Hepatocyte (in vitro differentiated cells): Measurements from ENCODE around the gene OR6C75. TPM values are rescaled to one million over a fixed set of nuclear protein-coding genes. Genes with fewer than 3 reads are reported as not detected.
"Not testable (repeated sequence)": the region's sequence is repeated elsewhere in the genome, so short reads cannot be mapped to it uniquely, and the experiment has no call there.

ENCODE experiments used
- DNase-seq: peaks from one replicate; pipeline ENCODE4 v3.0.0-alpha.2; 2016; ENCODE audit warnings: low spot score
- H2AFZ ChIP-seq: fragments of 200-600 bp; sonication (generic); 2 replicates; pipeline ENCODE4 v1.6.0; 2016; ENCODE audit warnings: antibody characterized with exemption, mild to moderate bottlenecking
- H3K27ac ChIP-seq: fragments of 200-600 bp; sonication (generic); 2 replicates; pipeline ENCODE4 v1.5.1; 2016; ENCODE audit warnings: mild to moderate bottlenecking
- H3K27me3 ChIP-seq: fragments of 200-600 bp; sonication (generic); 2 replicates; pipeline ENCODE4 v1.6.1; 2016
- H3K36me3 ChIP-seq: fragments of 200-600 bp; sonication (generic); replicated peaks from 2 replicates; pipeline ENCODE4 v1.5.1; 2016; ENCODE audit warnings: low read depth; ENCODE audit not compliant: insufficient read depth
- H3K4me1 ChIP-seq: fragments of 200-600 bp; sonication (generic); 2 replicates; pipeline ENCODE4 v1.5.1; 2016; ENCODE audit warnings: mild to moderate bottlenecking, moderate library complexity; ENCODE audit not compliant: insufficient read depth
- H3K4me2 ChIP-seq: fragments of 200-600 bp; sonication (generic); 2 replicates; pipeline ENCODE4 v1.6.0; 2016
- H3K4me3 ChIP-seq: fragments of 200-600 bp; sonication (generic); 2 replicates; pipeline ENCODE4 v1.5.1; 2016; ENCODE audit warnings: mild to moderate bottlenecking
- H3K79me2 ChIP-seq: fragments of 200-600 bp; sonication (generic); 2 replicates; pipeline ENCODE4 v1.6.0; 2017; ENCODE audit warnings: mild to moderate bottlenecking
- H3K9me2 ChIP-seq: fragments of 200-600 bp; sonication (generic); replicated peaks from 2 replicates; pipeline ENCODE4 v1.6.0; 2017; ENCODE audit warnings: mild to moderate bottlenecking; ENCODE audit not compliant: insufficient read depth
- H3K9me3 ChIP-seq: fragments of 200-600 bp; sonication (generic); 2 replicates; pipeline ENCODE4 v1.5.1; 2016; ENCODE audit warnings: low read depth, mild to moderate bottlenecking
- H4K20me1 ChIP-seq: fragments of 200-600 bp; sonication (generic); 2 replicates; pipeline ENCODE4 v1.6.0; 2016; ENCODE audit warnings: mild to moderate bottlenecking; ENCODE audit not compliant: insufficient read depth, poor library complexity, severe bottlenecking
- EZH2 ChIP-seq: fragments of 200-600 bp; sonication (generic); IDR thresholded peaks from 2 replicates; pipeline ENCODE4 v1.6.1; 2016; ENCODE audit warnings: antibody characterized with exemption, mild to moderate bottlenecking, borderline replicate concordance
- EZH2phosphoT487 ChIP-seq: fragments of 200-600 bp; sonication (generic); IDR thresholded peaks from one replicate; pipeline ENCODE4 v1.6.1; 2018; ENCODE audit warnings: antibody characterized with exemption, mild to moderate bottlenecking, low read depth, moderate library complexity; ENCODE audit not compliant: unreplicated experiment, severe bottlenecking
- WGBS: methylation state at CpG from one replicate; pipeline ENCODE4 v1.1.6; 2016; ENCODE audit warnings: low lambda C conversion rate; ENCODE audit errors: missing lambda C conversion rate; 5-methylcytosine and 5-hydroxymethylcytosine counted together
- polyA plus RNA-seq: library from polyadenylated mRNA; unstranded; fragments of >200 nt; fragmentation: Nextera tagmentation; extraction: Ambion mirVana; gene quantifications from 2 replicates; pipeline ENCODE4 v1.2.1, GENCODE V29; 2016
- total RNA-seq: library from RNA; depleted of rRNA; stranded (reverse); fragments of >200 nt; gene quantifications from 2 replicates; pipeline ENCODE4 v1.2.3, GENCODE V29; 2014
- TF ChIP-seq, protein P1 (sequence below): fragments of 200-600 bp; sonication (generic); IDR thresholded peaks from 2 replicates; pipeline ENCODE4 v1.5.1; 2016; ENCODE audit warnings: antibody characterized with exemption, mild to moderate bottlenecking; ENCODE audit not compliant: poor library complexity

The OR6C75 gene
- total and polyA plus RNA-seq, 2 experiments from 2014 or later = not detected

GRCh38 chr12:55330446-55330845 is 32.3 kb upstream of the OR6C75 start, which contains the start of gene OR6C3:
TSS of gene OR6C3 (plus strand) at chr12:55330746. CDS start at chr12:55331701, 955 bp downstream.
- Histone ChIP-seq H3K4me3 (no peak within 1 kb of the TSS), H3K9me3 (no peaks in the 10 kb centered on the region), H2AFZ (no peak within 1 kb of the TSS), H3K36me3 (no peaks in the 10 kb centered on the region), H3K9me2 (no peaks in the 10 kb centered on the region), H3K79me2 (no peaks in the 10 kb centered on the region), H4K20me1 (no peaks in the 10 kb centered on the region), H3K27ac (no peak within 1 kb of the TSS), H3K4me2 (no peak within 1 kb of the TSS), H3K4me1 (no peaks in the 10 kb centered on the region), H3K27me3 (no peaks in the 10 kb centered on the region)
- DNase-seq = no peak
- no peak for TF ChIP-seq EZH2
- TF ChIP-seq EZH2phosphoT487 = no peak
- TF ChIP-seq, protein P1, sequence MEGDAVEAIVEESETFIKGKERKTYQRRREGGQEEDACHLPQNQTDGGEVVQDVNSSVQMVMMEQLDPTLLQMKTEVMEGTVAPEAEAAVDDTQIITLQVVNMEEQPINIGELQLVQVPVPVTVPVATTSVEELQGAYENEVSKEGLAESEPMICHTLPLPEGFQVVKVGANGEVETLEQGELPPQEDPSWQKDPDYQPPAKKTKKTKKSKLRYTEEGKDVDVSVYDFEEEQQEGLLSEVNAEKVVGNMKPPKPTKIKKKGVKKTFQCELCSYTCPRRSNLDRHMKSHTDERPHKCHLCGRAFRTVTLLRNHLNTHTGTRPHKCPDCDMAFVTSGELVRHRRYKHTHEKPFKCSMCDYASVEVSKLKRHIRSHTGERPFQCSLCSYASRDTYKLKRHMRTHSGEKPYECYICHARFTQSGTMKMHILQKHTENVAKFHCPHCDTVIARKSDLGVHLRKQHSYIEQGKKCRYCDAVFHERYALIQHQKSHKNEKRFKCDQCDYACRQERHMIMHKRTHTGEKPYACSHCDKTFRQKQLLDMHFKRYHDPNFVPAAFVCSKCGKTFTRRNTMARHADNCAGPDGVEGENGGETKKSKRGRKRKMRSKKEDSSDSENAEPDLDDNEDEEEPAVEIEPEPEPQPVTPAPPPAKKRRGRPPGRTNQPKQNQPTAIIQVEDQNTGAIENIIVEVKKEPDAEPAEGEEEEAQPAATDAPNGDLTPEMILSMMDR = no peak
- 85% methylated on average over 1 of the region's 1 CpG for WGBS

- no peak for DNase-seq
- no peak overlapping the region for H3K4me3 ChIP-seq
- H3K36me3 ChIP-seq = no peaks in the 10 kb centered on the region
- H2AFZ ChIP-seq = no peak overlapping the region
- 93% methylated on average over 10 of the region's 10 CpGs for WGBS
- H3K9me2 ChIP-seq = no peaks in the 10 kb centered on the region
- H3K79me2 ChIP-seq = no peaks in the 10 kb centered on the region
- no peaks in the 10 kb centered on the region for H3K4me1 ChIP-seq
- no peak overlapping the region for H3K27ac ChIP-seq
- no peaks in the 10 kb centered on the region for H4K20me1 ChIP-seq
- no peaks in the 10 kb centered on the region for H3K27me3 ChIP-seq
- no peak overlapping the region for H3K4me2 ChIP-seq
- TF ChIP-seq EZH2 (no peak), EZH2phosphoT487 (no peak)
- TF ChIP-seq, protein P1 = no peak
- H3K9me3 ChIP-seq = no peaks in the 10 kb centered on the region
Measured at GRCh38 chr12:55336002-55336401, 26.8 kb upstream of the OR6C75 start.

GRCh38 chr12:55355338-55355737 is 7.4 kb upstream of the OR6C75 start:
- H3K4me1 ChIP-seq, H2AFZ ChIP-seq, H3K27ac ChIP-seq, H3K36me3 ChIP-seq, H3K4me2 ChIP-seq, H3K27me3 ChIP-seq, H3K9me2 ChIP-seq, H4K20me1 ChIP-seq, H3K9me3 ChIP-seq, H3K4me3 ChIP-seq, H3K79me2 ChIP-seq: not testable (repeated sequence)
- WGBS = 45% methylated on average over 4 of the region's 4 CpGs
- DNase-seq = peak; percentile 49

GRCh38 chr12:55365086-55365485 is 2.3 kb downstream of the OR6C75 start:
- H3K27me3 ChIP-seq = no peaks in the 10 kb centered on the region
- TF ChIP-seq, protein P1 = no peak
- no peak for TF ChIP-seq EZH2phosphoT487
- TF ChIP-seq EZH2 = no peak
- H2AFZ ChIP-seq = no peak overlapping the region
- no peaks in the 10 kb centered on the region for H3K4me1 ChIP-seq
- no peak overlapping the region for H3K27ac ChIP-seq
- H3K9me3 ChIP-seq = no peaks in the 10 kb centered on the region
- no peak overlapping the region for H3K4me3 ChIP-seq
- H3K9me2 ChIP-seq = no peaks in the 10 kb centered on the region
- no peak overlapping the region for H3K4me2 ChIP-seq
- no peaks in the 10 kb centered on the region for H4K20me1 ChIP-seq
- H3K36me3 ChIP-seq = no peaks in the 10 kb centered on the region
- H3K79me2 ChIP-seq = no peaks in the 10 kb centered on the region
- 81% methylated on average over 3 of the region's 3 CpGs for WGBS
- DNase-seq = no peak
